Measurements from ENCODE around the gene C13orf42.

Gene C13orf42

GRCh38 chr13:51064753-51065152 is 46.3 kb downstream of the C13orf42 start:
- no peak for DNase-seq

- no peak for DNase-seq
Measured at GRCh38 chr13:51063909-51064308, 47.2 kb downstream of the C13orf42 start.

GRCh38 chr13:51058461-51059167 is 52.5 kb downstream of the C13orf42 start:
- no peak for DNase-seq

DNA sequence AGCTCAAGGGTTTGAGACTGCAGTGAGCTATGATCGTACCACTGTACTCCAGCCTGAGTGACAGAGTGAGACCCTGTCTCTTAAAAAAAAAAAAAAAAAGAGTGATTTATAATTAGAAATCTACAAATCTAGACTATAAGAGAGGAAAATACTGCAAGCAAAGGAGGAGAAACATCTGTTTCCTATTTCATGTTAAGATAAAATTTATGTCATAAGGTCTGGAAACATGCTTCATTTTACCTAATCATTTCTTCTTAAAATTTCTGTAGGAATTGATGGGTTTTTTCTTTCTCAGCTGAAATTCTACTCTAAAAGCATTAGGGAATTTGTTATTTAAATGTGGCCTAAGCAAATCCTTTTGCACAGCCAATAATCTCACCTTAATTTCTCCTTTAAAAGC is 53.2 kb downstream of the C13orf42 start:
- DNase-seq, result peak in 1 of 2 donors; percentile 78

- DNase-seq, result no peak
Measured at GRCh38 chr13:51057001-51057400, 54.1 kb downstream of the C13orf42 start.

DNA sequence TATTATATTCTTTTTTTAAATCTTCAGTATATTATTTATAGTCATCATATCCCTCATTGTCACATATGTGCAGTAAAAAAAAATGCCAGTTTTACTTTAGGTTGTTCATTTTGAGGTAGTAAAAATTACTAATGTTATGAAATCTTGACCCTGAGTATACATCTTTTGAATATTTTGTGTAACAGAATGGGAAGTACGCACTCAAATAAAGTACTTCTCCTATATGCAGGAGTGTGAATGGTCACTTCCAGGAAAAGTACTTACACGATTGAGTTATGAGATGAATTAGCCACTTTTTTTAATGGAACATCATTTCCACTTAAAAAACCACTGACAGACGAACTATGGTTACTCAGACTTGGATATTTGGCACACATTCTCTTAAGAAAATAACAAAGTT is 58.5 kb downstream of the C13orf42 start:
- no peak for DNase-seq

DNA sequence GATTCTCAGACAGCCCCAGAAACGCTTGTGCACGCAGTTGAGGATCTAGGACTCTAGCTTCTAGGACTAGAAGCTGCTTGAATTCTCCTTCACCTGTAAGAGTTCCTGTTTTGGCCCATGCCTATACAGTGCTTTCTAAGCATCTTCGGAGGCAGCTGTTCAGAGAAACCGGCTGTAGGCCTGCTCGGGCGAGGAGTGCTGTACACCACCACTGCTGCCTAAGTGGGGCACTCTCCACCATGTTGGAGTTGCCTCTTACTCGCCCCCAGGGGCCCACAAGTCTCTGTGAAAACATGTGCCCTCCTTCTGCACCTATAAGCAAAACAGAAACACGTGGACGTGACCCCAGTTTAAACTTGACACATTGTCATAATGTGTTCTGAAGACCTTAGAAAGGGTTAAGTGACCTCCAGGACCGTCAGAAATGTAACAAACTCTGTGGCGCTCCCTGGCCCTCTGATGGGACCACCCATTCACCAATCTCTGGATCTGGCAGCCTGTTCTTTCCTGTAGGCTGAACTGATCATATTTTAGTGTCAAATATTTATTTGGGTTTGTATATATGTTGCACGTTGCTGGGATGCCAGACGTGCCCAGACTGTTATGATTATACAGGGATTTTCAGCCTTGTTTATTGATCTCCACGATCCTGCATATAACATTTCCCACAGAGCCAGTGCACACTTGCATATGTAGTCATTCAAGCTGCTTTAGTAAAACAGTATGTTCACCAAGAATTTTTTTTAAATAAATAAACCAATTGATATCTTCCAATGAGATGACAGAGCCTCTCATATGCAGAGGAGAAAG is 60.8 kb downstream of the C13orf42 start:
- no peak for DNase-seq

GRCh38 chr13:51048616-51049015 is 62.5 kb downstream of the C13orf42 start:
- DNase-seq, result no peak

DNA sequence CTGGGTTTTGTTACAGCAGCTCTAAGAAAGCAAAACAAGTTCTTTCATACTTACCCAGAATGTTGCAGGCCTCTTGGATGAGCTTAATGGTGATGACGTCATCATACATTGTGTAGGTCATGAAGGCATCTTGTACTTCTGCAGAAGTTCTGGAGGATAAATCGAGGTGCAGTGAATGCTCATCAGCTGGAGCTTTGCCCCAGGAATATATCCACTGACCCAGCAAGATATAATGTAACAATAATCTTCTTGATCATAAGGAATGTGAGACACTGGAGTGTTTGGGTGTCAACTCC is 63.0 kb downstream of the C13orf42 start:
- no peak for DNase-seq

GRCh38 chr13:51047434-51048165 is 63.5 kb downstream of the C13orf42 start:
- DNase-seq, result no peak

DNA sequence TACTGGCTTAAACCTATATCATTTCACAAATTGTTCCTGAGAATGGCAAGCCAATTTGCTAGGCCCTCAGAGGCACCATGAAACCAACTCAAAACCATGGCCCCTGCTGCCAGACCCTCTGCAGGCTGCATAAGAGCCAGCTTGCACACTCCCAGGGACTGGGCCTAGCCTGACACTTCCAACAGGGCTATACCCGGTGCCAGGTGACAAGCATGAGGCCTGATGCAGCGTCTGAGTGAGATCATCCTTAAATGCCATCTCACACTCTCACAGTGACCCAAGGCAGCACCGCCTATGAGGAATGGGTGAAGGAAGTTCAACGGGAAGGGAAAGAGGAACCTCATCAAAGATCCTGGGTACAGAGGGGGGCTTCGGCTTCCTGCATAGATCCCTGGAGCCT is 65.6 kb downstream of the C13orf42 start:
- no peak for DNase-seq

GRCh38 chr13:51044023-51044665 is 66.9 kb downstream of the C13orf42 start:
- DNase-seq, result no peak

DNA sequence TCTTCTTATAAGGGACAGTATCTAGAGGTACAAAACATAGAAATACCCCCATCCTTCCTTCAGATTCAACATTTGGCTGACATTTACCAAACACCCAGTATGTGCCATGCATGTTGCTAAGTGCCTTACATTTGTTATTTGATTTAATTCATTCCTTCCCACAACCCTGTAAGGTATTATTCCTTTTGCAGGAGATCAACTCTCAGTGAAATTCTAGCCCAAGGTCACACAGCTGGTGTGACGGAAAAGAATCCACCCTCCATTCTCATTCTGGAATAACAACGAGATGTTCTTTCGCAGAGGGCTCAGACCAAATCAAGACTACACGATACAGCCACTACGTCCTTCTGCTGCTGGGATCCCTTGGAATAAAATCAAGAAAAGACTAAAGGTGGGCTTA is 67.8 kb downstream of the C13orf42 start:
- no peak for DNase-seq

GRCh38 chr13:51041710-51042109 is 69.4 kb downstream of the C13orf42 start:
- no peak for DNase-seq

- DNase-seq, result no peak
Measured at GRCh38 chr13:51041126-51041525, 69.9 kb downstream of the C13orf42 start.

DNA sequence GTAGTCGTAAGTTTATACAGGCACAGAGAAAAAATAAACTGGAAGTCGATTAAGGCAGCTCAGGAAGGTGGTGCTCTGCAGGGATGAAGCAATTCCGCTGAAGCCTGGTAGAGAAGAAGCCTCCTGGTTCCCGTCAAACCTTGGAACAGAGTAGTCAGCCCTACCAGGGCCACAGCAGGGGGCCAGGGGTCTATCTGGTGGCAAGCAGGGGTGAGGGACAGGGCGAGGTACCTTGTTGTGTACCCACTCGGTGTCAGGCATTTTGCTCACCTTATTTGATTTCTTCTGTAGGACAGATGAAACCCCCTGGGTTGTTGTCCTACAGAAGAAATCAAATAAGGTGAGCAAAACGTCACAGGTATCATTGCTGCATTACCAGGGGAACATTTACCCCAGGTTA is 70.6 kb downstream of the C13orf42 start:
- DNase-seq, result no peak

DNA sequence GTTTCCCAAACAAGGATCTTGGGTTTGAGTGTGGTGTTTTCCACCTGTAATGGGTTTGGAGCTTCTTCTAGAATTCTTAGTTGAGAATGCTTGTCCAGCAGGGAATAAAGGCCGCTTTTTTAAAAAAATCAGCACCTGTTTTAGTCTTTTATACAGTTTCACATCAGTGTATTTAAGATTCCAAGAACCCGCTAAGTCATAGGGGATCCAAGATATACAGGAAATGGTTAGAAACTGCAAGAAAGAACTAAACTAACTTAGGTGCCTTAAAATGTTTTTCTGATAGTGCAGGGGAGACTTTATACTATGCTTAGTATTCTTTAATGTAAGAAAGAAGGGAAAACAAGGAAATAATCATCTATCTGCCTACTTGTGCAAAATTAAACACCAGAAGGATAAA is 74.7 kb downstream of the C13orf42 start:
- no peak for DNase-seq

DNA sequence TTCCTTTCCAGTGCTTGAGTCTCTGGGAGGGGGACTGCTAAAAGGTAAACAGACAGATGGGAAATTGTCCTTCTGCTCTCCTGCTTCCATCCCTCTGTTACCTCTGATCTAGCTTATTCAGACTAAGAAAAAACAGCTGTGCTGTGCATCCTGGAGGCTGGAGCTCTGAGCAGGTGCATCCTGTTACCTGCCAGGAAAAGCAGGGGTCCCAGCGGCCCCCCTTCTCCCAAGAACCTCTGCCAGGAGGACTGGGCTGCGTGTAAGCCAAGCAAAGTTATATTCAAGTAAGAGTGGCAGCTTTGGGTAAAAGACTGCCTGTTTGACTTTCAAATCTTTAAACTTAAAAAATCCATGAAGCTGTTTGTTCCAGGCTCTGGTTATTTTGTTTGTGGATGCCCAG is 75.1 kb downstream of the C13orf42 start:
- no peak for DNase-seq

- DNase-seq, result no peak
Measured at GRCh38 chr13:51035469-51035868, 75.6 kb downstream of the C13orf42 start.

GRCh38 chr13:51034906-51035305 is 76.2 kb downstream of the C13orf42 start:
- DNase-seq, result no peak

GRCh38 chr13:51033421-51034185 is 77.5 kb downstream of the C13orf42 start:
- DNase-seq, result no peak

GRCh38 chr13:51032831-51033230 is 78.2 kb downstream of the C13orf42 start:
- DNase-seq, result no peak
